Calu3 (cell line): Measurements from ENCODE around the gene TKTL1. TPM values are rescaled to one million over a fixed set of nuclear protein-coding genes. Genes with fewer than 3 reads are reported as not detected.
"Not testable (repeated sequence)": the region's sequence is repeated elsewhere in the genome, so short reads cannot be mapped to it uniquely, and the experiment has no call there.

Source experiments
- BruUV-seq: library from RNA; stranded (reverse); fragments of 400-500 nt; replicated peaks from 2 replicates; lab custom pipeline; 2021; lab: Mats Ljungman, UMichigan
- CTCF ChIA-PET: fragments of 300-600 bp; sonication (Branson Sonifier 250); formaldehyde crosslinking; loops from one replicate; lab custom pipeline; 2022; ENCODE audit warnings: antibody characterized with exemption; lab: Charles Lee
- DNase-seq: peaks from one replicate; pipeline ENCODE4 v3.0.0; 2022
- H3K27ac Mint-ChIP-seq: one replicate; pipeline ENCODE4 v1.8.0; 2022; ENCODE audit warnings: mixed read lengths; ENCODE audit not compliant: unreplicated experiment
- H3K27me3 Mint-ChIP-seq: one replicate; pipeline ENCODE4 v1.8.0; 2022; ENCODE audit warnings: mixed read lengths; ENCODE audit not compliant: unreplicated experiment
- H3K36me3 Mint-ChIP-seq: one replicate; pipeline ENCODE4 v1.8.0; 2022; ENCODE audit warnings: mild to moderate bottlenecking, moderate library complexity, mixed read lengths; ENCODE audit not compliant: insufficient read depth, unreplicated experiment
- H3K4me1 Mint-ChIP-seq: one replicate; pipeline ENCODE4 v1.8.0; 2022; ENCODE audit warnings: mild to moderate bottlenecking, low read depth, mixed read lengths; ENCODE audit not compliant: unreplicated experiment
- H3K4me3 Mint-ChIP-seq: one replicate; pipeline ENCODE4 v1.8.0; 2022; ENCODE audit warnings: mild to moderate bottlenecking, low read depth, moderate library complexity, mixed read lengths; ENCODE audit not compliant: unreplicated experiment
- H3K9me3 Mint-ChIP-seq: one replicate; pipeline ENCODE4 v1.8.0; 2022; ENCODE audit warnings: low read depth, mixed read lengths; ENCODE audit not compliant: unreplicated experiment
- intact Hi-C: fragments of 100-400 bp; cut with micrococcal nuclease; formaldehyde crosslinking; loops from one replicate; pipeline ENCODE4 v1.10.0; 2022; ENCODE audit not compliant: unreplicated experiment
- total RNA-seq: library from RNA; stranded (reverse); gene quantifications from 2 replicates; pipeline ENCODE4 v1.2.3, GENCODE V29; 2022
- TF ChIP-seq, protein P1 (sequence below): fragments of 200-600 bp; IDR thresholded peaks from one replicate; pipeline ENCODE4 v1.8.0; 2022; ENCODE audit warnings: antibody characterized with exemption; ENCODE audit not compliant: unreplicated experiment

Gene TKTL1
- total RNA-seq, 1 experiment from 2014 or later, result not detected

GRCh38 chrX:154286406-154286805 is 9.2 kb upstream of the TKTL1 start:
- H3K36me3 Mint-ChIP-seq, H3K4me1 Mint-ChIP-seq, CTCF ChIA-PET, H3K9me3 Mint-ChIP-seq, H3K27me3 Mint-ChIP-seq, BruUV-seq, DNase-seq, H3K4me3 Mint-ChIP-seq, intact Hi-C loops, H3K27ac Mint-ChIP-seq: not testable (repeated sequence)

DNA sequence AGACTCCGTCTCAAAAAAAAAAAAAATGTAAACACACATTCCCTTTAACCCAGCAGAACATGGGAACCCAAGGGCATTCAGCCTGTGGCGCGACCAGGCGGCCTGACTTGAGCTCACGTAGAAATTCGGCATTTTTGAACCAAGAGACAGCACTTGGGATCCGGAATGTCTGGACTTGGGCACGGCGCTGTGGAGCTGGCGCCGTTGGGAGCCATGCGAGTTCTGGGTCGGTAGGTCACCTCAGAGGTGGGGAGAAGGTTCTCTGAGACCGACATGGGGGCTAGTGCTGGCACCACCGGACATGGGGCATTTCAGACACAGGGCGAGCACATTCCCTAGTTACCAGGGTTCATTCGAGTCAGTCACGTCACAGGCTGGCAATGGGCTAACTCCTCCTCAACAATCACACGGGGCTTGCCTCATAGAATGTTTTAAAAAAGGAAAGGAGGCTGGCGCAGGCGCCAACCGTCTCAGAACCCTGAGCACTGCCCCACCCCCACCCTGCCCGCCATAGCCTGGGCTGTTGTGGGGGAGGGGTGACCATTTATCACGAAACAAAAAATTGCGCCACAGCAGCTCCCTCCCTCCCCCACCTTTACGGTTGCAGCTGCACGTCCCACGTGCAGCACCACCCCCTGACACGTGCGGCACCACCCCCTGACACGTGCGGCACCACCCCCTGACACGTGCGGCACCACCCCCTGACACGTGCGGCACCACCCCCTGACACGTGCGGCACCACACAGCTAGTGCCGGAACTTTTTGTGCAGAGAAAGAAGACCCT is 612 bp upstream of the TKTL1 start, which contains the start of gene TEX28:
Gene TEX28, minus strand, starts transcription at position 334 of the 784 bp plus-strand sequence. CDS start 3,007 bp downstream, outside the sequence.
- CTCF ChIA-PET, result no interaction called here
- no peak for DNase-seq
- Mint-ChIP-seq H3K4me1 (no peaks in the 10 kb centered on the region), H3K27me3 (no peaks in the 10 kb centered on the region), H3K36me3 (no peaks in the 10 kb centered on the region), H3K9me3 (no peaks in the 10 kb centered on the region), H3K4me3 (no peak within 1 kb of the TSS), H3K27ac (no peak within 1 kb of the TSS)
- no TSS peak for BruUV-seq
- TF ChIP-seq, protein P1, sequence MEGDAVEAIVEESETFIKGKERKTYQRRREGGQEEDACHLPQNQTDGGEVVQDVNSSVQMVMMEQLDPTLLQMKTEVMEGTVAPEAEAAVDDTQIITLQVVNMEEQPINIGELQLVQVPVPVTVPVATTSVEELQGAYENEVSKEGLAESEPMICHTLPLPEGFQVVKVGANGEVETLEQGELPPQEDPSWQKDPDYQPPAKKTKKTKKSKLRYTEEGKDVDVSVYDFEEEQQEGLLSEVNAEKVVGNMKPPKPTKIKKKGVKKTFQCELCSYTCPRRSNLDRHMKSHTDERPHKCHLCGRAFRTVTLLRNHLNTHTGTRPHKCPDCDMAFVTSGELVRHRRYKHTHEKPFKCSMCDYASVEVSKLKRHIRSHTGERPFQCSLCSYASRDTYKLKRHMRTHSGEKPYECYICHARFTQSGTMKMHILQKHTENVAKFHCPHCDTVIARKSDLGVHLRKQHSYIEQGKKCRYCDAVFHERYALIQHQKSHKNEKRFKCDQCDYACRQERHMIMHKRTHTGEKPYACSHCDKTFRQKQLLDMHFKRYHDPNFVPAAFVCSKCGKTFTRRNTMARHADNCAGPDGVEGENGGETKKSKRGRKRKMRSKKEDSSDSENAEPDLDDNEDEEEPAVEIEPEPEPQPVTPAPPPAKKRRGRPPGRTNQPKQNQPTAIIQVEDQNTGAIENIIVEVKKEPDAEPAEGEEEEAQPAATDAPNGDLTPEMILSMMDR, result no peak
- intact Hi-C loops, result no loop called here

DNA sequence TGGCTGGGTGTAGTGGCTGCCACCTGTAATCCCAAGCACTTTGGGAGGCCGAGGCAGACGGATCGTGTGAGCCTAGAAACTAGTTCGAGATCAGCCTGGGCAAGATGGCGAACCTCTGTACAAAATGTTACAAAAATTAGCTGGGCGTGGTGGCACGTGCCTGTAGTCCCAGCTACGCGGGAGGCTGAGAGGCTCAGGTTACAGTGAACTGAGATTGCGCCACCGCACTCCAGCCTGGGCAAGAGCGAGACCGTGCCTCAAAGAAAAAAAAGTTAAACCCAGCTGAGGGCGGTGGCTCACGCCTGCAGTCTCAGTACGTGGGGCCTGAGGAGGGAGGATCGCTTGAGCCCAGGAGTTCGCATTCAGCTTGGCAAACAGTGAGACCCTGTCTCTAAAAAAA is 1.1 kb downstream of the TKTL1 start:
- no peaks in the 10 kb centered on the region for H3K4me1 Mint-ChIP-seq
- no peak overlapping the region for H3K27ac Mint-ChIP-seq
- intact Hi-C loops, result no loop called here
- H3K27me3 Mint-ChIP-seq, result no peaks in the 10 kb centered on the region
- no peak overlapping the region for H3K4me3 Mint-ChIP-seq
- TF ChIP-seq, protein P1, result no peak
- BruUV-seq, result no TSS peak
- no peaks in the 10 kb centered on the region for H3K36me3 Mint-ChIP-seq
- DNase-seq, result no peak
- CTCF ChIA-PET, result no interaction called here
- H3K9me3 Mint-ChIP-seq, result no peaks in the 10 kb centered on the region

GRCh38 chrX:154298312-154298711 is 2.7 kb downstream of the TKTL1 start:
- CTCF ChIA-PET, result no interaction called here
- TF ChIP-seq, protein P1, result no peak
- no peak for DNase-seq
- Mint-ChIP-seq H3K4me3 (no peak overlapping the region), H3K4me1 (no peaks in the 10 kb centered on the region), H3K36me3 (peaks cover 1% of the 10 kb centered on the region), H3K9me3 (no peaks in the 10 kb centered on the region), H3K27me3 (peaks cover 11% of the 10 kb centered on the region), H3K27ac (no peak overlapping the region)
- intact Hi-C loops, result no loop called here
- BruUV-seq, result no TSS peak

DNA sequence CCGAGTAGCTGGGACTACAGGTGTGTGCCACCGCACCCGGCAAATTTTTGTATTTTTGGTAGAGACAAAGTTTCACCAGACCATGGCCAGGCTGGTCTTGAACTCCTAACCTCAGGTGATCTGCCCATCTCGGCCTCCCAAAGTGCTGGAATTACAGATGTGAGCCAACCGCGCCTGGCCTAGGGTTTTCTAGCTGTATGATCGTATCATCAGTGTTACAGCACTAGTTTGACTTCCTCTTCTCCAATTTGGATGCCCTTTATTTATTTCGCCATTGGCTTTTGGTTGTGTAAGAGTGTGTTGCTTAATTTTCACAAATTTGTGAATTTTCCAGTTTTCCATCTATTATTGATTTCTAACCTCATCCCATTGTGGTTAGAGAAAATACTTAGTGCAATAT is 5.2 kb downstream of the TKTL1 start:
- Mint-ChIP-seq H3K27ac (no peak overlapping the region), H3K4me1 (no peaks in the 10 kb centered on the region), H3K9me3 (no peaks in the 10 kb centered on the region), H3K4me3 (no peak overlapping the region), H3K27me3 (peaks cover 11% of the 10 kb centered on the region), H3K36me3 (peaks cover 5% of the 10 kb centered on the region)
- BruUV-seq, result no TSS peak
- CTCF ChIA-PET, result no interaction called here
- TF ChIP-seq, protein P1, result no peak
- no peak for DNase-seq
- intact Hi-C loops, result no loop called here

GRCh38 chrX:154302998-154303397 is 7.4 kb downstream of the TKTL1 start:
- intact Hi-C loops, H3K4me1 Mint-ChIP-seq, H3K27ac Mint-ChIP-seq, H3K36me3 Mint-ChIP-seq, H3K9me3 Mint-ChIP-seq, H3K4me3 Mint-ChIP-seq, BruUV-seq, CTCF ChIA-PET, DNase-seq: not testable (repeated sequence)
- H3K27me3 Mint-ChIP-seq, result peaks cover 21% of the 10 kb centered on the region
